ENCODE results near the gene CFAP74.

DNA sequence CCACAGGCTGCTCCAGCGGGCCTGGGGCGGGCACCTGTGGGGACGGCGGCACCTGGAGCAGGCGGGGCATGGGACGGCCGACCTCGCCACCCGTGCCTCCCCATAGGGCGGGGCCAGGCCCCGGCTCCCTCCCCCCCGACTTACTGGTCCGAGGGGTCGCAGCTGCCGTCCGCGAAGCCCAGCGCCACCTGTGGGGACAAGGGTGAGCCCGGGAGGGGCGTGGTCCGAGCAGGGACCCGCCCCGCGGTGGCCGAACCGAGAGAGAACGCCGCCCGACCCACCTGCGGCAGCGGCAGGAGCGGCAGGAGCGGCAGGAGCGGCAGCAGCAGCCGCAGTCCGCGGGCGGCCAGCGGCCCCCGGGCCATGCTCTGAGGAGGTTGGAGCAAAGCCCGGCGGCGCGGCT lies 84.7 kb downstream of the CFAP74 start, which contains the start of gene TMEM52:
- no peak for TF ChIP-seq POLR2A (IDR thresholded peaks at IDR 0.05; ENCODE audit: low read depth, low read length)
- TF ChIP-seq EZH2 (IDR thresholded peaks at IDR 0.05; ENCODE audit: borderline replicate concordance, low read depth, low read length, severe bottlenecking) = no peak

Measured in endothelial cell of umbilical vein (primary cell).